HG03045 (cell line): ENCODE results near the gene SLC51B.
"Not testable (repeated sequence)": the region's sequence is repeated elsewhere in the genome, so short reads cannot be mapped to it uniquely, and the experiment has no call there.

Source experiments
- ATAC-seq: cut with Tn5 transposase; IDR thresholded peaks from one replicate; pipeline ENCODE4 v1.9.1; 2021; ENCODE audit warnings: mild to moderate bottlenecking, moderate library complexity; ENCODE audit not compliant: unreplicated experiment

The SLC51B gene

DNA sequence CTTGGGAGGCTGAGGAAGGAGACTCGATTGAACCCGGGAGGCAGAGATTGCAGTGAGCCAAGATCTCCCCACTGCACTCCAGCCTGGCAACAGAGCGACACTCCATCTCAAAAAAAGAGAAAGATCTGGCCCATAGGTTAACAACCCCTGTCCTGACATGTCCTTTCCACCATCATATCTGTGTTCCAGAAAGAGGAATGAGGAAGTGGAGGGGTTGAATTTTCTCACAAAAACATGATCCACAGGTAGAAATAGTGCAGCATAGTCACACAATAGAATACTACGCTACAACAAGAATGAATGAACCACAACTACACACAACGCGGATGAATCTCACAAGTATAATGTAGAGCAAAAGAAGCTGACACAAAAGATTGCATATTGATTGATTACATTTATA, 4.7 kb upstream of the SLC51B start:
- no peak for ATAC-seq

DNA sequence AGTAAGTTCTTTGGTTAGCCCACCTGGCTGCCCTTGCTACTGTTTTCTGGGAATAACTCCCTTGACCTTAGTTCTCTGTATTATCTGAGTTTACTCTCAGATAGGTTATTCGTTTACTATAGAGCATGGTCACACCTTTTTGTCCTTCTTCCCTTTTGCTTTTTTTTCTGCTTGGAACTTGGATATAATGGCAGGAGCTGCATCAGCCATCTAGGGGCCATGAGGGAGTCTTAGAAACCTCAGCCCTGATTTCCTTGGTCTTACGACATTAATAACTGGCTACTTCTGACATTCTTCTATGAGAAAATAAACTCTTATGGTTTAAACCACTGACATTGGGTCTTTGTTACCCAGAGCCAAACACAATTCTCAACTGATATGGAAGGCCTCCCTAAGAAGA, 3.4 kb upstream of the SLC51B start:
- no peak for ATAC-seq

GRCh38 chr15:65042776-65043327, 2.3 kb upstream of the SLC51B start:
- ATAC-seq, result no peak

DNA sequence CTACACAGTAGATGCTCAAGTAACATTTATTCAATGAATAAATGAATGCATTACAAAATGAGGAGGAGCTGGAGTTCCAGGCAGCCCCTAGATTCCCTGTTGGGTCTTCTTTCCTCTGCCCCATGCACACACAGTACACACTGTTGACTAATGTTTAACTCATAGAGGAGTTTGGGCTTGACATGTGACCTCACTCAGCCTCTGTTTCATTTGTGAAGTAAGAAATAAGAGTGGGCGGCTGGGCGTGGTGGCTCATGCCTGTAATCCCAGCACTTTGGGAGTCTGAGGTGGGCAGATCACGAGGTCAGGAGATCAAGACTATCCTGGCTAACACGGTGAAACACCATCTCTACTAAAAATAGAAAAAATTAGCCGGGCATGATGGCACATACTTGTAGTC, 969 bp upstream of the SLC51B start:
- not testable (repeated sequence) for ATAC-seq

- no peak for ATAC-seq
Observed at GRCh38 chr15:65048241-65048640, 3.1 kb downstream of the SLC51B start.

GRCh38 chr15:65049418-65049840, 4.2 kb downstream of the SLC51B start:
- peak; percentile 89 for ATAC-seq

GRCh38 chr15:65050270-65050669, 5.1 kb downstream of the SLC51B start:
- no peak for ATAC-seq

- ATAC-seq, result no peak
Observed at GRCh38 chr15:65051266-65051665, 6.1 kb downstream of the SLC51B start.

- ATAC-seq, result no peak
Observed at GRCh38 chr15:65052956-65053355, 7.8 kb downstream of the SLC51B start.

GRCh38 chr15:65054333-65055200, 9.4 kb downstream of the SLC51B start:
- no peak for ATAC-seq

DNA sequence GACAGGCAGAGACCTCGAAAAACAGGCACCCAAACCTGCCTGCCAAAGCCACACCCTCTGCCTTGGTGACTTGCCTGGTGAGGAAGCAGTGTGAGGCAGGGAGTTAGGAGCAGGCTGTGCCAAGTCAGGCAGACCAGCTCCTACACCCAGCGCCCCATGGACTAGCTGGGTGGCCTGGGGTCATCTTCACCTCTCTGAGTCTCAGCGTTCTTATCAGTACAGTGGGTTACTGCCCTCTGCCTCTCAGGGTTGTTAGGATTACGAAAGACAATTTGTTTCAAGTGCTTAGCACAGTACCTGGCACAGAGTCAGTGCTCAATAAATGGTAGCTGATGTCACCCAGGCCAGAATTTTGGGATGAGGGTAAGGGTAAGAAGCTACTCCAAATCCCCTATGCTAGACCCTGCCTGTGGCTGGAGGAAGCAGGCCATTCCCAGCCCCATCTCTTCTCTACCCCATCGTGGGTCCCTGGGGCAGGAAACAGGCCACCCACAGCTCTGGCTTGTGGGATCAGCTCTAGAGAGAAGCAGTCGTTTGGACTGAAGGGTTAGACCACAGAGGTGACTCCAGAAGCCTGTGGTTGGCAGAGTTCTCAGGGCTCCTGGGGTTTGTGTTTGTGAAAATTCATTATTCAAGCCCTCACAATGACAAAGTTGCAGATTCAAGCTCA, 10.1 kb downstream of the SLC51B start:
- no peak for ATAC-seq

DNA sequence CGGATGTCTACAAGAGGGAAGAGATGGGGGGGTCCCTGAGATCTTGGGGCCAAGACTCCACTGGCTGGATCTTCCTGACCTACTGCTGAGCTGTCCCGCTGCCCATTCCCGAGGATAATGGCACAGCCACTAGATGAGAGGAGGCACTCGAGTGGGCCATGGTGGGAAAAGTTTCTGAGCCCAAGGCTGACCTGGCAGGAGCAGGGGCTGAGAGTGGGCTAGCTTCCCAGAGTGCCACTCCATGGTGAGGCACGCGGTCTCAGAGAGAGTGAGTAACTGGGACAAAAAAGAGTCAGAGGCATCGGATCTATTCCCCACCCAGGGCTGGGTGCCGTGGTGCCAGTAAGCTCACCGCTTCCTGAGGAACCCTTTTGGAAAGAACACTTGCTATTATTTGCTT, 10.9 kb downstream of the SLC51B start:
- no peak for ATAC-seq

DNA sequence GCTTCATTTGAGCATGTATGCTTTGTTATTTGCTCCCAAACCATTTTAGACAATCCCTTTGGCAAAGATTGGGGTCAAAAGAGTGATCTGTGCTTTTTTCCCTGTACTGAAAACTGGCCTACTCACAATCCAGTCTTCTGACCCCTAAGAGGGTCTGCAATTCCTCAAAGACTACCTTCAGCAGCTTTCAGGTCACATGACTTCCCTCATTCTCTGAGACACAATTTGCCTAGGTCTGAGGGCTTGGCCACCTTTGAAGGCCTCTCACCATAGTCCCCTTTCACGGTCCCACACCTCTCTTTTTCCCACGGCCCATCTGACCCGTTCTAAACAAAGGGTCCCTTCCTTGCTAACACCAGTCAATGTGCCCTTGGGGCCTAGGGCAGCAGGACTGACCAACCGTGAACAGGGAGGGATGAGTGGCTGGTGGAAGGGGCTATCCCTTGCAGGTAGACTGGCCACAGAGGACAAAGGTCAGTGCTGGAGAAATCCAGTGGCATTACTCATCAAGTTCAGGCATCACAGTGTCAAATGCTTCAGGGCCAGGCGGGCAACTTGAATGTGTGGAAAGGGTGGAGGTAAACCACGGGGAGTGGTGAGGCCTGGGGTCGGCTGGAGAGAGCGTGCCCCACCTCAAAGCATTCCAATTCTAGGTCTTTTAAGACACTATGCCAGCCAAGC, 11.8 kb downstream of the SLC51B start:
- no peak for ATAC-seq

DNA sequence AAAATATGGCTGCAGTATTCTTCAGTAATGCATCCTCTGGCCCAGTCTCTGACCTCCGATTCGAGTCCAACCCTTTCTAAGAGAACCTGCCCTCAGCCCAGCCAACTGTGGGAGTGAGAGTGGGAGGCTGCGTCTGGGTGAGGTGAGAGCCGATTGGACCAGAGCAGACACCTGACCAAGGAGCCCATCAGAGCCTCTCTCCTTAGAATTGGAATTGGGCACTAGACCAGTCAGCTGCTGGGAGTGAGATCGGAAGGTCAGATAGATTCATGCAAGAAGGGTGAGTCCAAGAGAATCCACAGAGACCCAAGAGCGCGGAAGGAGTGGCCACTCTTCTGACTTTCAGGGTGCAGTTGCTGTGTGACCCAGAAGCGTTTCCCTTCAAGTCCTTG, 12.4 kb downstream of the SLC51B start:
- ATAC-seq, result no peak

GRCh38 chr15:65058394-65059368, 13.5 kb downstream of the SLC51B start:
- ATAC-seq, result no peak

- ATAC-seq, result no peak
Observed at GRCh38 chr15:65059369-65059750, 14.2 kb downstream of the SLC51B start.

GRCh38 chr15:65059931-65060596, 14.9 kb downstream of the SLC51B start:
- no peak for ATAC-seq

GRCh38 chr15:65060641-65061397, 15.6 kb downstream of the SLC51B start:
- ATAC-seq, result no peak

- no peak for ATAC-seq
Observed at GRCh38 chr15:65062061-65062460, 16.9 kb downstream of the SLC51B start.
